ENCODE measurements around the gene MAPT.

MAPT gene

GRCh38 chr17:46053911-46054534, 159.7 kb downstream of the MAPT start:
- DNase-seq (ENCODE audit: low spot score), result no peak

GRCh38 chr17:46056800-46057304, 162.5 kb downstream of the MAPT start:
- DNase-seq (ENCODE audit: low spot score), result no peak

- DNase-seq (ENCODE audit: low spot score), result no peak
Observed at GRCh38 chr17:46057366-46057765, 163.0 kb downstream of the MAPT start.

- DNase-seq (ENCODE audit: low spot score), result no peak
Observed at GRCh38 chr17:46059486-46059885, 165.1 kb downstream of the MAPT start.

GRCh38 chr17:46060461-46060860, 166.1 kb downstream of the MAPT start:
- DNase-seq (ENCODE audit: low spot score), result no peak

- DNase-seq (ENCODE audit: low spot score), result no peak
Observed at GRCh38 chr17:46061435-46061834, 167.1 kb downstream of the MAPT start.

GRCh38 chr17:46063241-46063640, 168.9 kb downstream of the MAPT start:
- DNase-seq (ENCODE audit: low spot score), result no peak

- no peak for DNase-seq (ENCODE audit: low spot score)
Observed at GRCh38 chr17:46064460-46064859, 170.1 kb downstream of the MAPT start.

- no peak for DNase-seq (ENCODE audit: low spot score)
Observed at GRCh38 chr17:46071796-46072195, 177.4 kb downstream of the MAPT start.

- DNase-seq (ENCODE audit: low spot score), result no peak
Observed at GRCh38 chr17:46072998-46073397, 178.6 kb downstream of the MAPT start.

- DNase-seq (ENCODE audit: low spot score), result no peak
Observed at GRCh38 chr17:46074540-46074939, 180.2 kb downstream of the MAPT start.
